Fibroblast of the aortic adventitia (primary cell): ENCODE measurements around the gene ZNF248. TPM values are rescaled to one million over a fixed set of nuclear protein-coding genes. Genes with fewer than 3 reads are reported as not detected.

Source experiments
- DNase-seq: peaks from one replicate; pipeline ENCODE4 v3.0.0-alpha.2; 2010; ENCODE audit warnings: low read depth
- H3K4me3 ChIP-seq: 2 replicates; pipeline ENCODE4 v1.5.1; 2011; ENCODE audit warnings: low read depth, mild to moderate bottlenecking, control low read depth, low read length, moderate library complexity
- total RNA-seq: library from RNA; depleted of rRNA; stranded (reverse); fragments of >200 nt; gene quantifications from 2 replicates; pipeline ENCODE4 v1.2.3, GENCODE V29; 2012; ENCODE audit warnings: low replicate concordance
- TF ChIP-seq, protein P1 (sequence below): IDR thresholded peaks from 2 replicates; pipeline ENCODE4 v1.5.1; 2011; ENCODE audit warnings: mild to moderate bottlenecking, low read length, control low read depth, inconsistent platforms; ENCODE audit not compliant: insufficient read depth

ZNF248 gene
- total RNA-seq, 1 donor: 8.7 TPM

DNA sequence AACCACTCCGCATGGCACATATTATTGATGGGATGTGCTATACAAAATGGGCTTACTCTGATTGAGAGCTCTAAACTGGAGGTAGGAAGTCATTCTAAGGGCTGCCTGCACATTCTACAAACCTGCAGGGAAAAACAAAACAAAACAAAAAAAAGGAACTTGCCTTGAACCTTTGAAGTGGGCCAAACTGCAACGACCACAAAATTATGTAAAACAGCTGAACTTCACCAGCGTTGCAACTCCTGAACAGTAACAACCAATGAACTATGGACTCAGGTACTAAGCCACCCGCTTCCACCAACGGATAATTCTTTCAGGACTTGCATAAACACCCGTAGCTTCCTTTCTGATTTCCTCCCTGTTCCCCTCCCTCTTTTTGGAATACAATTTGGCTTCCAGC is 80.4 kb downstream of the ZNF248 start:
- no peak for DNase-seq
- no peak overlapping the region for H3K4me3 ChIP-seq
- TF ChIP-seq, protein P1, sequence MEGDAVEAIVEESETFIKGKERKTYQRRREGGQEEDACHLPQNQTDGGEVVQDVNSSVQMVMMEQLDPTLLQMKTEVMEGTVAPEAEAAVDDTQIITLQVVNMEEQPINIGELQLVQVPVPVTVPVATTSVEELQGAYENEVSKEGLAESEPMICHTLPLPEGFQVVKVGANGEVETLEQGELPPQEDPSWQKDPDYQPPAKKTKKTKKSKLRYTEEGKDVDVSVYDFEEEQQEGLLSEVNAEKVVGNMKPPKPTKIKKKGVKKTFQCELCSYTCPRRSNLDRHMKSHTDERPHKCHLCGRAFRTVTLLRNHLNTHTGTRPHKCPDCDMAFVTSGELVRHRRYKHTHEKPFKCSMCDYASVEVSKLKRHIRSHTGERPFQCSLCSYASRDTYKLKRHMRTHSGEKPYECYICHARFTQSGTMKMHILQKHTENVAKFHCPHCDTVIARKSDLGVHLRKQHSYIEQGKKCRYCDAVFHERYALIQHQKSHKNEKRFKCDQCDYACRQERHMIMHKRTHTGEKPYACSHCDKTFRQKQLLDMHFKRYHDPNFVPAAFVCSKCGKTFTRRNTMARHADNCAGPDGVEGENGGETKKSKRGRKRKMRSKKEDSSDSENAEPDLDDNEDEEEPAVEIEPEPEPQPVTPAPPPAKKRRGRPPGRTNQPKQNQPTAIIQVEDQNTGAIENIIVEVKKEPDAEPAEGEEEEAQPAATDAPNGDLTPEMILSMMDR: no peak

DNA sequence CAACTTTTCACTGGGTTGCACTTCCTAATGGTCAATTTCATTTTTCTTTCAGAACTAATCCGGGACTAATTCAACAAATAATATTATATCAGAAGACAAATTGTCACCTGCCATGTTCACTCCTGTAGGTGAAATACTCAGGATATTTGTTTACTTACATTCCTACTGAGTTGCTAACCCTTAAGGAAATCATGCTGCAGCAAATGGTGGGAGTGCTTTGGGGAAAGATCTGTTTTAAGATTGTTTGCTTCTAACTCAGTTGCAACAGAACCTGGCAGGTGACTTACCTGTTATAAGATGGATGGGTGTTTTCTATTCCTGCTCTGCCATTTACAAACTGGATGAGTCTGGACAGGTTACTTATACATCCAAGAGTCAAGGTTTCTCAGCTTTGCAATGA is 81.8 kb downstream of the ZNF248 start:
- no peak overlapping the region for H3K4me3 ChIP-seq
- DNase-seq: no peak
- TF ChIP-seq, protein P1: no peak

DNA sequence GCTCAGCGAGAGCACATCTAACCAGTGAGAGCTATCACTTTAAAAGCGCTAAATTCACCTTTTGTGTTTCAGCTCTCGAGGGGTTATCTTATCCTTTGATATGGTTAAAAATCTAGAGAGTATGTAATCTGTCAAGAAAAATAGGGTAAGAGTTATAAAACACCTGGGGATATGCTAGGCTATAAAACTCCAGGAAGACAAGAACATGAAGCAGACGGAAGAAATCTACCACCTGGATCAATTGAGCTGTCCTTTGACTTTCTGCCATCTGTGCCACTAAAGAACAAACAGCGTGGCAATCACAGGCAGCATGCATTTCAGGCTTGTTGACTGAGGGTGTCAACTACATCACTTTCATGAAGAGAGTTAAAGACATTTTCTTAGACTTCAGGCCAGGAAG is 83.1 kb downstream of the ZNF248 start:
- TF ChIP-seq, protein P1: no peak
- no peak for DNase-seq
- H3K4me3 ChIP-seq: no peak overlapping the region

DNA sequence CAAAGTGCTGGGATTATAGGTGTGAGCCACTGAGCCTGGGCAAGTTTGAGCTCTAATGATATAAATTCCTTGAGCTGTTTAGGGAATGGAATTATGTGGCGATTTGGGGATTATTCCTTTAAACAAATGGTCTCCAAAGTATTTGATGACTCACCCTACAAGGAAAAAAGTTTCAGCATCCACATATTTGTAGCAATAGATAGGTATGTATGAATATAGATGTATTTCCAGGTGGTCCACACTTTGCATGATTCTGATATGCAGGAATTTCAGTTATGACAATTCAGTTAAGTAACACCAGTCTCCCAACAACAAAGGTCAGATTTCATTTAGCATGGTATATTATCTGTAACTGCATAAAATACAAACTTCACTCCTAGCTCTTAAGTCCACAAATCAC is 92.2 kb downstream of the ZNF248 start:
- no peak for DNase-seq
- no peak overlapping the region for H3K4me3 ChIP-seq
- TF ChIP-seq, protein P1: no peak

DNA sequence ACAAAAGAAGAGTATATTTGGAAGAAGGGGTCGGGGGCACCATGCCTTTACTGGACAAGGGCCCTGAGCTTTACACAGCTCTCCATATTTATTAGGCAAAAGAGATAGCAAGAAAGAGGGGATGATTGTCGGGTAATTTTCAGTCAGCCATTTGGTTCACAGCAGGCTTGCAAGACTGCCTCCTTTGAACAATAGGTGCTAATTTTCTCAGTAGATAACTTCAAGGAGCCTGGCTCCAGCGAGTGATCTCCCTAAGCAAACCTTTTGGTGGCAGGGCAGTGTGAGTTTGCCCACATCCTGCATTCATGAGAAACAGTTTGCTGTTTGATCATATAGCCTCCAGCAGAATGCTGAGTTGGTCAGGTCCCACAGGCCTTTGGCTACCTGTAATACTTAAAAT is 94.3 kb downstream of the ZNF248 start:
- no peak for DNase-seq
- no peak overlapping the region for H3K4me3 ChIP-seq
- TF ChIP-seq, protein P1: no peak

DNA sequence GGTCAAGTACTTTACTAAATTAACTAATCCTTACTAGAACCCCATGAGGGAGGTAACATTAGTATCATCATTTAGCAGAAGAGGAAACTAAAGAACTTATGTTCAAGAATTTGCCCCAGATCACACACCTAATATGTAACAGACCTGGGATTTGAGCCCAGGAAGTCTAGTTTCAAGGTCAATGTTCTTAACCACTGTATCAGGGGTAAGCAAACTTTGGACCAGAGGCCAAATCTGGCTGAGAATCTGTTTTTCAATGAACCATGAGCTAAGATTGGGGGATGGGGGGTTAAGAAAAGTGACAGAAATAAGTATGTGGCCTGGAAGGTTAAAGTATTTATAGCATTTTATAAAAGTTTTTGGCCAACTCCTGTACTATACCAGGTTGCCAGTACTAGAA is 95.1 kb downstream of the ZNF248 start:
- H3K4me3 ChIP-seq: no peak overlapping the region
- TF ChIP-seq, protein P1: no peak
- DNase-seq: no peak

DNA sequence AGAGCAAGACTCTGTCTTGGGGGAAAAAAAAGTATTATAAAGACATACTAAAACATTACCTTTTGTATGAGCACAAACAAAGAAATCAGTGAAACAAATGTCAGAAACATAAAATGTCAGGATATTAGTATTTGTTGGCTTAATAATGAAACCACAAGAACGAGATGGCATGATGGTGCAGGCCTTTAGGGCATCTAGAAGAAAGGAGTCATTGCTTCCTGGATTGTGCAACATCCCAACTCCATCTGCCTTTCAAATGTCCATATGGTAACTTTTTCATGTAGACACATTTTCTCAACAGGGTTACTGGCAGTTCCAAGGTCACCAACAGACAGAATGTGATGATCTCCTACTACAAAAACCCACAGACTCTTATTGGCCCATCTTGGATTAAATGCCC is 96.6 kb downstream of the ZNF248 start:
- DNase-seq: no peak
- TF ChIP-seq, protein P1: no peak
- no peak overlapping the region for H3K4me3 ChIP-seq
